Measurements from ENCODE around the gene ATP5F1D.

Gene ATP5F1D

DNA sequence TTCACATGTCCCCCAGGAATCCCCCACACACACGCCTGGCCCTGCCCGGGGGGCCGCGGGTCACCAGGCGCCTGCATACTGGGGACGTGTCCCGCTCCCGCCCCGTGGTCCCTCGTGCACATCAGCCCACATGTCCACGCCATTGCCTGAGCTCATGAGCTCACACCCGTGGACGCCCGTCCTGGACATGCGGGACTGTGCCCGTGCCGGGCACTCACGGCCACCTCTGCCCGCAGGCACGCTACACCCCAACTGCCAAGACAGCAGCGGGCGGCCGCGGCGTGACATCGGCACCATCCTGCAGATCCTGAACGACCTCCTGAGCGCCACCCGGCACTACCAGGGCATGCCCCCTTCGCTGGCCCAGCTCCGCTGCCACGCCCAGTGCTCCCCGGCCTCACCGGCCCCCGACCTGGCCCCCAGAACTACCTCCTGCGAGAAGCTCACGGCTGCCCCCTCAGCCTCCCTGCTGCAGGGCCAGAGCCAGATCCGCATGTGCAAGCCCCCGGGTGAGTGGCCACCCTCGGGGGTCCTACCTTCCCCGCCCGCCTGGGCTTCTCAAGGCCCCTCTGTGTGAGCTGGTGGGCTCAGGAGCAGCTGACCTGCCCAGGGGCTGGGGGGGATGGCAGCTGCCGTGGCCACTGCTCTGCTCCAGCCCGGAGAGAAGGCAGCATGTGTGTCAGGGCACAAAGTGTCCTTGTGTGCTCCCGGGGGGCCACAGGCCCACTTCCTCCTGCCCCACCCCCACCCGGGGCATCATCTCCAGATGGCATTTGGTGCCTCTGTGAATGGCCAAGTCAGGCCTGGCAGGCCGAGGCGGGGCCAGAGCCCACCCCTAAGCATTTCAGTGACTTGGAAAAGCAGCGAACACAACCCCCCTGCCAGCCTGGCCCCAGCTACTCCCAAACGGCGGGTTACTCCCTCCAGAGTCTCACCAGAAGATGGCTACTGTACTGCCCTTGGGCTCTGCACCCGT is 13.9 kb downstream of the ATP5F1D start:
- TF ChIP-seq, protein P1, sequence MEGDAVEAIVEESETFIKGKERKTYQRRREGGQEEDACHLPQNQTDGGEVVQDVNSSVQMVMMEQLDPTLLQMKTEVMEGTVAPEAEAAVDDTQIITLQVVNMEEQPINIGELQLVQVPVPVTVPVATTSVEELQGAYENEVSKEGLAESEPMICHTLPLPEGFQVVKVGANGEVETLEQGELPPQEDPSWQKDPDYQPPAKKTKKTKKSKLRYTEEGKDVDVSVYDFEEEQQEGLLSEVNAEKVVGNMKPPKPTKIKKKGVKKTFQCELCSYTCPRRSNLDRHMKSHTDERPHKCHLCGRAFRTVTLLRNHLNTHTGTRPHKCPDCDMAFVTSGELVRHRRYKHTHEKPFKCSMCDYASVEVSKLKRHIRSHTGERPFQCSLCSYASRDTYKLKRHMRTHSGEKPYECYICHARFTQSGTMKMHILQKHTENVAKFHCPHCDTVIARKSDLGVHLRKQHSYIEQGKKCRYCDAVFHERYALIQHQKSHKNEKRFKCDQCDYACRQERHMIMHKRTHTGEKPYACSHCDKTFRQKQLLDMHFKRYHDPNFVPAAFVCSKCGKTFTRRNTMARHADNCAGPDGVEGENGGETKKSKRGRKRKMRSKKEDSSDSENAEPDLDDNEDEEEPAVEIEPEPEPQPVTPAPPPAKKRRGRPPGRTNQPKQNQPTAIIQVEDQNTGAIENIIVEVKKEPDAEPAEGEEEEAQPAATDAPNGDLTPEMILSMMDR (IDR thresholded peaks at IDR 0.05; ENCODE audit: insufficient read depth, low read depth, low read length, missing control alignments), result no peak
- no peak for DNase-seq (ENCODE audit: low read depth)
- no peak overlapping the region for H3K4me3 ChIP-seq (ENCODE audit: low read depth, low read length)

DNA sequence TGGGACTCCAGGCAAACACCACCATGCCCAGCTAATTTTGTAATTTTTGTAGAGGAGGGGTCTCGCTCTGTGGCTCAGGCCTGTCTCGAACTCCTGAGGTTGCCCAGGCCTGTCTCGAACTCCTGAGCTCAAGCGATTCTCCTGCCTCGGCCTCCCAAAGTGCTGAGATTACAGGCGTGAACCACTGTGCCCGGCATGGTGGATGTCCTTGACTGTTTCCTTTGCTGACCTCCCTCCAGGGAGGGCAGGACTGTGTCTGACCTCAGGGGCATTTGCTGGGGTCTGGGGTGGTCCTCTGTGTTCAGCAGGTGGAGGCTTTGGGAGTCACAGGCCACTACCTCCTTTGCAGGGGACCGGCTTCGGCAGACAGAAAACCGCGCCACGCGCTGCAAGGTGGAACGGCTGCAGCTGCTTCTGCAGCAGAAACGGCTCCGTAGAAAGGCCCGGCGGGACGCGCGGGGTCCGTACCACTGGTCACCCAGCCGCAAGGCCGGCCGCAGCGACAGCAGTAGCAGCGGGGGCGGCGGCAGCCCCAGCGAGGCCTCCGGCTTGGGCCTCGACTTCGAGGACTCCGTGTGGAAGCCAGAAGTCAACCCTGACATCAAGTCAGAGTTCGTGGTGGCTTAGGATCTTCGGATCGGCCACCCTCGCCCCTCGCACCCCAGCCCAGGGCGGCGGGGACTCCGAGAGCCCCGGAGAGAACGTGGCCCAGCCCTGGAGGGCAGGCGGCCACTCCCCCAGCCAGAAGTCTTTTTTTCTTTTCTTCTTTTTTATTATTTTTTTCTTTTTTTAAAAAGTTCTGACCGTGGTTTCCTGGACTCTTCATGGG is 15.3 kb downstream of the ATP5F1D start:
- TF ChIP-seq, protein P1 (IDR thresholded peaks at IDR 0.05; ENCODE audit: insufficient read depth, low read depth, low read length, missing control alignments), result no peak
- H3K4me3 ChIP-seq (ENCODE audit: low read depth, low read length), result no peak overlapping the region
- no peak for DNase-seq (ENCODE audit: low read depth)

DNA sequence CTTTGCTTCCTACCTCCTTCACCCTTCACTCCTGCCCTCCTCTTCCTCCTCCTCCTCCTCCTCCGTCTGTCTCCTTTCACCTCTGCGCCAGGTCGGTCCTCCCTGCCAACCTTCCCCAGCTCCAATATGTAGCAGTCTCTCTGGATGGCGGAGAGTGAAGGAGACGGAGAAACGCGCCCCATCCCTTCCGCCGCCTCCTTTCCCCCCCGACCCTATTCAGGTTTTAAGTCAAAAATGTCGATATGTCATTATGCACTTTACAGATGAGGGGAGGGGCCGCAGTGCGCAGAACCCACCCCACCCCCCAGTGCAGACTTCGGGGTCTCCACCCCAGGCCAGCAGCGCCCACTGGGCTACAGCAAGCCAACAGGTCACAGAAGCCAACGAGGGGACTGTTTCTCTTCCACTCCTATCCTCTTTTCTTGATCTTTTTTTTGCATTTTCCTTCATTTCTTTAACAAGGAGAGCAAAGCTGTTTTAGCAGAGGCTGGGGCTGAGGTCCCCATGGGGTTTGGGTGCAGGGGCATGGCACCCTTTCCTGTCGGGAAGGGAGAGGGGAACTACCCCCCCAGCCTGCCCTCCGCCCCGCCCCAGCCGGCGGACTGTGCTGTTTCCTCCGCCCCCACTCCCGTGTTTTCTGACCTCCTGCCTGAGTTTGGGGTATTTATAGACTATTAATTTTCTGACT is 16.1 kb downstream of the ATP5F1D start:
- DNase-seq (ENCODE audit: low read depth), result no peak
- TF ChIP-seq, protein P1 (IDR thresholded peaks at IDR 0.05; ENCODE audit: insufficient read depth, low read depth, low read length, missing control alignments), result no peak
- H3K4me3 ChIP-seq (ENCODE audit: low read depth, low read length), result peak overlapping the region; percentile 83

DNA sequence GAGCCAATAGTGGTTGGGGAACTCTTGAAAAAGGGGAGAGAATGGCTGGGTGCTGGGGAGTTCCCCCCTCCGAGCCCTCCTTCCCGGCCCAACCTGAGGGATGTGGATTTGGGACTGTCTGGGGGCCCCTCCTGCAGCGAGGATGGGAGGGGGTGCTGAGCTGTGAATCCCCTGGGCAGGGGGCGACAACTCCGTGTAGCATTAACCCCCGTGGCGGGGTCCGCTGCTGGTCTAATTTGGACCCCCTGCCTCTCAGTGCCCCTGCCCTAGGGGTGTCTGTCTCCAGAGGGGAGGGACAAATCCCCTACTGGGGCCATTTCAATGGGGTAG is 16.6 kb downstream of the ATP5F1D start:
- DNase-seq (ENCODE audit: low read depth), result no peak
- TF ChIP-seq, protein P1 (IDR thresholded peaks at IDR 0.05; ENCODE audit: insufficient read depth, low read depth, low read length, missing control alignments), result no peak
- H3K4me3 ChIP-seq (ENCODE audit: low read depth, low read length), result peak overlapping the region; percentile 83

DNA sequence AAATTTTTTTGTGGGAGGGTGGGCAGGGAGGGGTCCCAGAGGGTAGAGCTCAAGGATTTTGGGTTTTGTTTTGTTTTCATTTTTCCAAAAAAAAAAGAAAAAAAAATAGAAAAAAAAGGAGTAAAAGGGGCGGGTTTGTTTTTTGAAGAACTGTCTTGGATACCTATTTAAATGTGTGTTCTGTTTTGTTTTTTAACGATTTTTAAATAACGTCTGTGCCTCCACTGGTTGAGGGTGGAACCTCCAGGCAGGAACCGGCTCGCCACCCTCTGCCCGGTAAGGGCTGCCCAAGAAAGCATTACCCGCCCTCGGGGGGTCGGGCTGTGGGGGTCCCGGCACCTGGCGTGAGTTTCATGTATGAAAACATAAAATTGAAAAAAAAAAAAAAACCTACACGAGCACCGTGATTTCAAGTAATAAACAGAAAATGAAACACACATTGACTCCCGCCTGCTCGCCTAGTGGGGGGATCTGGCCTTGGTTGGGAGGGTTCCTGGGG is 17.2 kb downstream of the ATP5F1D start:
- DNase-seq (ENCODE audit: low read depth), result no peak
- TF ChIP-seq, protein P1 (IDR thresholded peaks at IDR 0.05; ENCODE audit: insufficient read depth, low read depth, low read length, missing control alignments), result no peak
- H3K4me3 ChIP-seq (ENCODE audit: low read depth, low read length), result peak overlapping the region; percentile 83

DNA sequence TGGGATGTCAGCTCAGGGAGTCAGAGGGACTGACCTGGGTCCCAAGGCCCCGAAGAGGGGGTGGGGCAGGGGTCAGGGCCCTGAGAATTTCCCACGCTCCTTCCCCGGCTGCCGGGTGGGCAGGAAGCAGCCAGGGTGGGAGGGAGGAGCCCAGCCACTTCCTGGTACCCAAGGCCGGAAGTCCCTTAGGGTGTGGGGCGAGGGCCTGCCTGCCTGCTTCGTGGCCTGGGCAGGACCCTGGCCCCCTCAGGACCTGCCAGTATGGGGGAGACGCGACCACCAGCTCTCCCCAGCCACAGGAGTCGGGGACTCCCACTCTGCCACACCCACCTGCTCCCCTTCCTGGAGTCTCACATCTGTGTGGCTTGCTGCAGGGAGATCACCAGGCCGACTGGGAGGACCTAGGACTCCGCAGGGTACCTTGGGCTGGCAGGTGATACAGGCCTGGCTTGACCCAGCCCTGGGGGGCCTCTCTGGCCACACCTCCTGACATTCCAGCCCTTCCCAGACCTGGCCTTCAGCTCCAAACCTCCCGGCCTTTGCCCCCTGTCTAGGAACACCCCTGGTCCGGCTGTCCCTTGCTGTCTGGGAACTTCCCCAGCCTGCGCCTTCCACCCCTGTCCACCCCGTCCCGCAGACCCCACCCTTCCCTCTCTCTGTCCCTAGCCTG is 17.8 kb downstream of the ATP5F1D start:
- DNase-seq (ENCODE audit: low read depth), result peak; percentile 95
- peak overlapping the region; percentile 83 for H3K4me3 ChIP-seq (ENCODE audit: low read depth, low read length)
- TF ChIP-seq, protein P1 (IDR thresholded peaks at IDR 0.05; ENCODE audit: insufficient read depth, low read depth, low read length, missing control alignments), result no peak
